Right lobe of liver (tissue), 4 donors: ENCODE results near the gene MLF1.

ENCODE experiments used
- POLR2A ChIP-seq: fragments of 450-650 bp; IDR thresholded peaks from one replicate; pipeline ENCODE4 v1.6.1; 2017; ENCODE audit warnings: antibody characterized with exemption, mild to moderate bottlenecking
- TF ChIP-seq, protein P1 (sequence below), 4 donors: fragments of 200-600 bp in 3 of 4; fragments of 450-650 bp in 1 of 4; IDR thresholded peaks; one replicate each; pipeline versions ENCODE4 v1.5.1 to v1.8.0; 2016 to 2022; ENCODE audit warnings: antibody characterized with exemption in 4 of 4, mild to moderate bottlenecking in 2 of 4
- donor health status: DM: no; HTN: no; CAD: no.
- donor health status: DM: no; HTN: no; CAD: no.
- donor health status: DM: no; HTN: yes; CAD: no.

DNA sequence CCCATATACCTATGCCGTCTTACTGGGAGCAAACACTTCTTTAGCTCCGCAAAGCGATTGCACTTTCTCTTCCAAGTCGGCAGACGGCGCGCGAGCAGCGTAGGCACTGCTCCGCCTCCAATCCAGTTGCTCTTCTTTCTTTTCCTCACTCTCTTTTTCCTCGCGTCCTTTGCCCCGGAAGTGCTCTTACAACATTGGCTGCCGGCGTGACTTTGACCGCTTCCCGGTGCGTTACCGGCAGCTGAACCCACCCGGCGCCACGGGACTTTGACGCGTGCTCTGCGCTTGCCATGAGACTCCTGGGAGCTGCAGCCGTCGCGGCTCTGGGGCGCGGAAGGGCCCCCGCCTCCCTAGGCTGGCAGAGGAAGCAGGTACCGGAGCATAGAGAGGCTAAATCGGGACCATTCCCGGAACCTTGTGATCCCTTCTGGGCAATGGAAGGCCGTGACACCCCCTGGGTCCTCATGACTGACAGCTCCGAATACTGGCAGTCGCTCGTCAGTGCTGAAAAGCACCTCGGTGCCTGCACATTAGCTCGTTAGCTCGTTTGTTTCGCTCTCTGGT lies 73.4 kb downstream of the MLF1 start, which contains the start of gene GFM1:
- TF ChIP-seq POLR2A, result peak; percentile 54
- TF ChIP-seq, protein P1, sequence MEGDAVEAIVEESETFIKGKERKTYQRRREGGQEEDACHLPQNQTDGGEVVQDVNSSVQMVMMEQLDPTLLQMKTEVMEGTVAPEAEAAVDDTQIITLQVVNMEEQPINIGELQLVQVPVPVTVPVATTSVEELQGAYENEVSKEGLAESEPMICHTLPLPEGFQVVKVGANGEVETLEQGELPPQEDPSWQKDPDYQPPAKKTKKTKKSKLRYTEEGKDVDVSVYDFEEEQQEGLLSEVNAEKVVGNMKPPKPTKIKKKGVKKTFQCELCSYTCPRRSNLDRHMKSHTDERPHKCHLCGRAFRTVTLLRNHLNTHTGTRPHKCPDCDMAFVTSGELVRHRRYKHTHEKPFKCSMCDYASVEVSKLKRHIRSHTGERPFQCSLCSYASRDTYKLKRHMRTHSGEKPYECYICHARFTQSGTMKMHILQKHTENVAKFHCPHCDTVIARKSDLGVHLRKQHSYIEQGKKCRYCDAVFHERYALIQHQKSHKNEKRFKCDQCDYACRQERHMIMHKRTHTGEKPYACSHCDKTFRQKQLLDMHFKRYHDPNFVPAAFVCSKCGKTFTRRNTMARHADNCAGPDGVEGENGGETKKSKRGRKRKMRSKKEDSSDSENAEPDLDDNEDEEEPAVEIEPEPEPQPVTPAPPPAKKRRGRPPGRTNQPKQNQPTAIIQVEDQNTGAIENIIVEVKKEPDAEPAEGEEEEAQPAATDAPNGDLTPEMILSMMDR (IDR thresholded peaks at IDR 0.05), result peak; percentile 61 to 98 (median 97)
